Stimulated activated CD4-positive, alpha-beta T cell treated with anti-CD3 and anti-CD28 coated beads, Interleukin-2, amount 100 ng/mL, for 4 hours (primary cell): ENCODE data around the gene C2orf81.
"Not testable (repeated sequence)": the region's sequence is repeated elsewhere in the genome, so short reads cannot be mapped to it uniquely, and the experiment has no call there.

Experiments used
- DNase-seq: peaks from one replicate; pipeline ENCODE4 v3.0.0-alpha.2; 2020; ENCODE audit warnings: low read depth

C2orf81 gene

DNA sequence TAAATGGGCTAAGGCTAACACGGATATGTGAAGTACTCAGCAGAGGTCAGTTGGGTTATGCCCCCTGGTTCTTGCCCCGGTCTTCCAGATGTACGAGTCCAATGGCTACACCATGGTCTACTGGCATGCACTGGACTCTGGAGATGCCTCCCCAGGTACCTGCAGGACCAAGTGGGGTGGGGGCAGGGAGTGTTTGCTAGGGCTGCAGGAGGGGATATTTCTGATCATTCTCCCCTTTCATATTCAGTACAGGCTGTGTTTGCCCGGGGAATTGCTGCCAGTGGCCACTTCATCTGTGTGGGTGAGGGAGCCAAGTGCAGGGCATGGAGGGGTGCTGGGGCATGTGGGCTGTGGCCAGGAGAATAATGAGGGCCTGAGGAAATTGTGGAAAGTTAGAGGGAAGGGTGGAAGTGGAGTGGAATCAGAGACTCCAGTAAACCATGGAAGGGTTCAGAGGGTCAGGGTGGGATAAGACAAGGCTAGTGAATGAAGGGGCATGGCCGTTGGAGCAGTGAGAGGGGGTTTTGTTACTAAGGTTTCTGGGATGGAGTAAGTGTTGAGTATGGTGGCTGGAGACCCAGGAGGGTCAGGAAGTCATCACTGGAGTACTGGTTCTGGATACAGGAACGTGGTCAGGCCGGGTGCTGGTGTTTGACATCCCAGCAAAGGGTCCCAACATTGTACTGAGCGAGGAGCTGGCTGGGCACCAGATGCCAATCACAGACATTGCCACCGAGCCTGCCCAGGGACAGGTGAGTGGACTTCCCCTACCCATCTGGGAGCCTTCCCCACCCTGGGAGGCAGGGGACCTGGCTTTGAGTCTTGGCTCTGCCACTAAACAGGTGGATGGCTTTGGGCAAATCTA is 2.0 kb upstream of the C2orf81 start:
- DNase-seq, result no peak

DNA sequence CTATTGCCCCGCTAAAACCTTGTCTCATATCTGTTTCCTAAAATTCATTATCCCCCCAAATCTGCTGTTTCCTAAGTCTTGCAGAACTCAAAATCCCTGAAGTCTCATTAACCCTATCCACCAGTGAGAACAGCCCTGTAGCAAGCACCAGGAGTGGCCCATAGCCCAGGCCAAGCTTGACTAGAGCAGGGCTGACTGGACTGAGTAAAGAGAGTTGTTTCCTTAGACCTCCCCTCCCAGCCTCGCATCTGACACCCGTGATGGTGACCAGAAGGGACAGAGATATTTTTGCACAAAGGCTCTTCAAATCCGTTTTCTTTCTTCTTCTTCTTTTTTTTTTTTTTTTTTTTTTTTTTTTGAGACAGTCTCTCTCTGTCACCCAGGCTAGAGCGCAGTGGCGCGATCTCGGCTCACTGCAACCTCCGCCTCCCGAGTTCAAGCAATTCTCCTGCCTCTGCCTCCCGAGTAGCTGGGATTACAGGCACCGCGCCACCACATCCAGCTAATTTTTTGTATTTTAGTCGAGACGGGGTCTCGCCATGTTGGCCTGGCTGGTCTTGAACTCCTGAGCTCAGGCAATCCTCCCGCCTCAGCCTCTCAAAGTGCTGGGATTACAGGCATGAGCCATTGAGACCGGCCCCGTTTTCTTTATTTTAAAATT is 846 bp downstream of the C2orf81 start:
- DNase-seq, result not testable (repeated sequence)

GRCh38 chr2:74420006-74420405 is 1.4 kb downstream of the C2orf81 start:
- no peak for DNase-seq

GRCh38 chr2:74419345-74419744 is 2.1 kb downstream of the C2orf81 start:
- no peak for DNase-seq

DNA sequence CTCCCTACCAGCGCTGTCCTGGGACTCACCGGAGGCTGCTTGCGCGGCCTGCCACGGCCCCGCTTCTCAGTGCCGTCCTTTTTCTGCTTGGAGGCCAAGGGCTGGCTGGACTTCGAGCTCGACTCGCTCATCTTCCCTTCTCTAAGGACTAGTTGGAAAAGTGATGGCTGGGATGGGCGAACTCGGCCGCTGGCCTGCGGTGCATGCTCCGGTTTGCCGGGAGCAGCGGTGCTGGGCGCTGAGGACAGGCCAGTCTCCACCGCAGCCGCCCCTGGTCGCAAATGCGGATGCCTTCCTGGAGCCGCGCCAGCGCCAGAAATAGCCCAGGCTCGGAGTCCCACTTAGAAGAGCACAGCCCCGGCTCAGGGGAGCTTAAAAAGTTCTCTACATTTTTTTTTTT is 3.1 kb downstream of the C2orf81 start:
- no peak for DNase-seq

GRCh38 chr2:74417763-74418162 is 3.7 kb downstream of the C2orf81 start:
- no peak for DNase-seq

DNA sequence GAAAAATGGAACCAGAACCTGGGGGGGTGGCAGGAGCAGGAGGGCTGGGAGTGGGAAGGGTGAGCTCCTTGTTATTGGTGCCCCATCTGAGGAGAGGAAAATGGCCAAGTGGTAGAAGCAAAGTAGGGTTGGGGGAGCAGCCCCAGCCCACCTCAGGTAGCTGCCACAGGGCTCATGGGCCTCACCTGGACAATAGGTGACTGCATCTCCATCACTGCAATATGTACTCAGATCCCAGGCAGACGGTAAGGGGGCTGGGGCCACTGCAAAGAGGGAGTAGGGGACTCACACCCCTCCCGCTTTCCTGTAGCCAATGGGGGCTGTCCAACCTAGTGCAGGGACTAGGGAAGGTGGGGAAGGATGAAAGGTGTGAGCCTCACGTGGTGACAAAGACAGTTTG is 4.2 kb downstream of the C2orf81 start:
- DNase-seq, result no peak

GRCh38 chr2:74416778-74417177 is 4.6 kb downstream of the C2orf81 start:
- no peak for DNase-seq

- DNase-seq, result no peak
Measured at GRCh38 chr2:74415762-74416395, 5.5 kb downstream of the C2orf81 start.

- no peak for DNase-seq
Measured at GRCh38 chr2:74414881-74415761, 6.3 kb downstream of the C2orf81 start.

GRCh38 chr2:74414441-74414840 is 7.0 kb downstream of the C2orf81 start:
- DNase-seq, result no peak

- no peak for DNase-seq
Measured at GRCh38 chr2:74413001-74413698, 8.3 kb downstream of the C2orf81 start.

GRCh38 chr2:74407682-74408081 is 13.7 kb downstream of the C2orf81 start:
- DNase-seq, result no peak

- no peak for DNase-seq
Measured at GRCh38 chr2:74406035-74406434, 15.4 kb downstream of the C2orf81 start.

DNA sequence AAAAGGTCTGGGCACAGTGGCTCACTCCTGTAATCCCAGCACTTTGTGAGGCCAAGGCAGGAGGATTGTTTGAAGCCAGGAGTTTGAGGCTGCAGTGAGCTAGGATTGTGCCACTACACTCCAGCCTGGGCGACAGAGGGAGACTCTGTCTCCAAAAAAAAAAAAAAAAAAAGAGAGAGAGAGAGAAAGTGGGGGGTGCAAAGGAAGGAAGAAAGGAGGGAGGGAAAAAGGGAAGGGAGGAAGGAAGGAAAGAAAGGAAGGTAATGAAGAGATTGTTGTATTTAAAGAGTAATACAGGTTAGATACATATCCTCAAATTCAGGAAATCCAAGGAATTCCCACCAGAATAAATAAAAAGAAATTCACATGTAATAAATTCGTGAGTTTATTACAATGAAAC is 19.5 kb downstream of the C2orf81 start:
- no peak for DNase-seq

DNA sequence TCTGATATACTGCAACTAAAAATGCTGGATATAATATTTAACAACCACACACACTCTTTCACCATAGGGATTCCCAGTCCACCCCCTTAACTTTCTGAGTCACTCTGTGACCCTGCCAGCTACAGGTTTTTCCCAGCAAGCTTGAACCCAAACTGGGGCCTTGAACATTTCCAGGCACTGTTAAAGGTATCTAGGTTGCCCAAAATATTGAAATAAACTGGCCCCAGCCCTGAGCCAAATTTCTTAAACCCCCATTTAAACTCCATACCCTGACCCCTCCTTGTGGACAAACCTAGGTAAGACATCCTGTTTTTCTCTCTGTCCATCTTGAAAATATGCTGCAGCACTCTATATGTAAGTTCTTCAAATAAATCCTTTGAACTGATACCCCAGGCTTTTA is 21.6 kb downstream of the C2orf81 start:
- DNase-seq, result no peak

- no peak for DNase-seq
Measured at GRCh38 chr2:74396149-74396548, 25.3 kb downstream of the C2orf81 start.

GRCh38 chr2:74393525-74393924 is 27.9 kb downstream of the C2orf81 start:
- no peak for DNase-seq

GRCh38 chr2:74392449-74392743 is 29.0 kb downstream of the C2orf81 start:
- no peak for DNase-seq

GRCh38 chr2:74391580-74392448 is 29.6 kb downstream of the C2orf81 start:
- peak; percentile 90 for DNase-seq

- DNase-seq, result no peak
Measured at GRCh38 chr2:74391209-74391579, 30.2 kb downstream of the C2orf81 start.
